Colonic mucosa (tissue), 4 donors: ENCODE data around the gene BTNL9. TPM values are rescaled to one million over a fixed set of nuclear protein-coding genes. Genes with fewer than 3 reads are reported as not detected.
"Not testable (repeated sequence)": the region's sequence is repeated elsewhere in the genome, so short reads cannot be mapped to it uniquely, and the experiment has no call there.

Experiments
- DNase-seq: peaks from one replicate; pipeline ENCODE4 v3.0.0-alpha.2; 2020
- H3K27ac ChIP-seq: fragments of 200-600 bp; one replicate; pipeline ENCODE4 v1.8.0; 2021
- H3K27me3 ChIP-seq: fragments of 200-600 bp; one replicate; pipeline ENCODE4 v1.8.0; 2021
- H3K36me3 ChIP-seq: fragments of 200-600 bp; one replicate; pipeline ENCODE4 v1.8.0; 2021
- H3K4me1 ChIP-seq: fragments of 200-600 bp; one replicate; pipeline ENCODE4 v1.8.0; 2021; ENCODE audit warnings: mild to moderate bottlenecking
- H3K4me3 ChIP-seq: fragments of 200-600 bp; one replicate; pipeline ENCODE4 v1.8.0; 2021
- H3K9ac ChIP-seq, 2 donors: one replicate each; pipeline ENCODE4 v1.7.0; 2013; ENCODE audit warnings: control low read depth in 2 of 2, low read depth in 2 of 2, low read length in 2 of 2
- H3K9me3 ChIP-seq: fragments of 200-600 bp; one replicate; pipeline ENCODE4 v1.8.0; 2021
- CTCF ChIP-seq: fragments of 200-600 bp; IDR thresholded peaks from one replicate; pipeline ENCODE4 v1.8.0; 2022; ENCODE audit warnings: antibody characterized with exemption, mild to moderate bottlenecking
- intact Hi-C: fragments of 100-400 bp; cut with DNase I; formaldehyde crosslinking; loops from one replicate; pipeline ENCODE4 v1.14.1; 2022
- total RNA-seq, 2 donors: library from RNA; stranded (reverse); fragmentation: NEBNext Ultra II Directional in 1 of 2; extraction: Animal tissue kit (Norgen Biotek cat#: 25700) in 1 of 2; gene quantifications; one replicate each; pipeline ENCODE4 v1.2.1, GENCODE V29; 2021
- donor health status: healthy.
- donor health status: DM: no; HTN: no; CAD: no.
- donor health status: DM: no; HTN: no; CAD: no.

The BTNL9 gene
- total RNA-seq = 1 to 10 TPM; 2.8 to 5.3 TPM

- H3K4me1 ChIP-seq = no peaks in the 10 kb centered on the region
- intact Hi-C loops = no loop called here
- H3K4me3 ChIP-seq = no peak within 1 kb of the TSS
- no peak within 1 kb of the TSS for H3K27ac ChIP-seq
- no peak within 1 kb of the TSS for H3K9ac ChIP-seq
- no peak for DNase-seq
- no peak for TF ChIP-seq CTCF
- H3K27me3 ChIP-seq = no peaks in the 10 kb centered on the region
- H3K9me3 ChIP-seq = no peaks in the 10 kb centered on the region
- no peaks in the 10 kb centered on the region for H3K36me3 ChIP-seq
These were observed at the start of gene BTNL9 for GRCh38 chr5:181039931-181040630. TSS of gene BTNL9 (plus strand) at chr5:181040266. CDS start at chr5:181045490, 5,224 bp downstream.

GRCh38 chr5:180990882-180991242 is 49.2 kb upstream of the BTNL9 start:
- Histone ChIP-seq H3K27ac (peak overlapping the region; percentile 81), H3K4me1 (no peaks in the 10 kb centered on the region), H3K27me3 (no peaks in the 10 kb centered on the region), H3K9ac (peak overlapping the region in 1 of 2 donors; percentile 15), H3K4me3 (peak overlapping the region; percentile 34), H3K36me3 (no peaks in the 10 kb centered on the region), H3K9me3 (no peaks in the 10 kb centered on the region)
- DNase-seq = peak; percentile 60
- intact Hi-C loops = no loop called here
- TF ChIP-seq CTCF = no peak

GRCh38 chr5:181001947-181002346 is 38.1 kb upstream of the BTNL9 start:
- no peaks in the 10 kb centered on the region for H3K9me3 ChIP-seq
- no peaks in the 10 kb centered on the region for H3K27me3 ChIP-seq
- DNase-seq = no peak
- H3K4me1 ChIP-seq = no peaks in the 10 kb centered on the region
- intact Hi-C loops = no loop called here
- no peak overlapping the region for H3K27ac ChIP-seq
- H3K9ac ChIP-seq = no peak overlapping the region
- TF ChIP-seq CTCF = no peak
- no peak overlapping the region for H3K4me3 ChIP-seq
- no peaks in the 10 kb centered on the region for H3K36me3 ChIP-seq

- Histone ChIP-seq H3K4me3 (no peak overlapping the region), H3K36me3 (no peaks in the 10 kb centered on the region), H3K9ac (no peak overlapping the region), H3K27ac (no peak overlapping the region), H3K9me3 (no peaks in the 10 kb centered on the region), H3K4me1 (no peaks in the 10 kb centered on the region), H3K27me3 (no peaks in the 10 kb centered on the region)
- intact Hi-C loops = no loop called here
- no peak for TF ChIP-seq CTCF
- DNase-seq = no peak
These were observed 34.3 kb upstream of the BTNL9 start for GRCh38 chr5:181005791-181006190.

- no peak overlapping the region for H3K4me3 ChIP-seq
- no peak for DNase-seq
- no peak for TF ChIP-seq CTCF
- H3K27me3 ChIP-seq = no peaks in the 10 kb centered on the region
- no peak overlapping the region for H3K9ac ChIP-seq
- no peak overlapping the region for H3K27ac ChIP-seq
- no peaks in the 10 kb centered on the region for H3K9me3 ChIP-seq
- intact Hi-C loops = no loop called here
- H3K36me3 ChIP-seq = no peaks in the 10 kb centered on the region
- H3K4me1 ChIP-seq = no peaks in the 10 kb centered on the region
These were observed 31.9 kb upstream of the BTNL9 start for GRCh38 chr5:181008136-181008535.

- intact Hi-C loops, H3K9me3 ChIP-seq, H3K4me1 ChIP-seq, H3K4me3 ChIP-seq, H3K9ac ChIP-seq, H3K36me3 ChIP-seq, H3K27ac ChIP-seq, DNase-seq, H3K27me3 ChIP-seq: not testable (repeated sequence)
These were observed 30.0 kb upstream of the BTNL9 start for GRCh38 chr5:181010018-181010417.

- intact Hi-C loops, H3K27me3 ChIP-seq, H3K4me3 ChIP-seq: not testable (repeated sequence)
These were observed 25.4 kb upstream of the BTNL9 start for GRCh38 chr5:181014654-181015053.

GRCh38 chr5:181017448-181017847 is 22.6 kb upstream of the BTNL9 start:
- H3K36me3 ChIP-seq, intact Hi-C loops, H3K4me1 ChIP-seq, H3K4me3 ChIP-seq, H3K27ac ChIP-seq, H3K9ac ChIP-seq, DNase-seq, H3K9me3 ChIP-seq, H3K27me3 ChIP-seq: not testable (repeated sequence)

More at GRCh38 chr5:181014654-181015053, 25.4 kb upstream of the BTNL9 start:
- H3K9me3 ChIP-seq, H3K9ac ChIP-seq, H3K4me1 ChIP-seq, H3K36me3 ChIP-seq, DNase-seq, H3K27ac ChIP-seq: not testable (repeated sequence)
